Endodermal cell (in vitro differentiated cells): Measurements from ENCODE around the gene LAMB4. TPM values are rescaled to one million over a fixed set of nuclear protein-coding genes. Genes with fewer than 3 reads are reported as not detected.

Source experiments
- DNase-seq: peaks from one replicate; pipeline ENCODE4 v3.0.0-alpha.2; 2017
- H3K27ac ChIP-seq: 2 replicates; pipeline ENCODE4 v1.5.1; 2013; ENCODE audit warnings: mild to moderate bottlenecking, low read depth, low read length, moderate library complexity
- H3K27me3 ChIP-seq: 2 replicates; pipeline ENCODE4 v1.6.1; 2013; ENCODE audit warnings: mild to moderate bottlenecking, low read length, moderate library complexity; ENCODE audit not compliant: insufficient read depth, control insufficient read depth, poor library complexity, severe bottlenecking
- H3K36me3 ChIP-seq: 2 replicates; pipeline ENCODE4 v1.7.0; 2013; ENCODE audit warnings: mild to moderate bottlenecking, low read length, moderate library complexity; ENCODE audit not compliant: control insufficient read depth, insufficient read depth
- H3K4me1 ChIP-seq: one replicate; pipeline ENCODE4 v1.7.0; 2013; ENCODE audit warnings: low read length; ENCODE audit not compliant: control insufficient read depth, insufficient read depth
- H3K4me3 ChIP-seq: 2 replicates; pipeline ENCODE4 v1.5.1; 2013; ENCODE audit warnings: mild to moderate bottlenecking, low read length, moderate library complexity
- H3K9ac ChIP-seq: 2 replicates; pipeline ENCODE4 v1.6.1; 2013; ENCODE audit warnings: mild to moderate bottlenecking, low read length, moderate library complexity; ENCODE audit not compliant: poor library complexity, severe bottlenecking; ENCODE audit errors: extremely low read depth
- H3K9me3 ChIP-seq: 2 replicates; pipeline ENCODE4 v1.6.1; 2013; ENCODE audit warnings: mild to moderate bottlenecking, low read length, moderate library complexity; ENCODE audit not compliant: control insufficient read depth
- H3K27ac Mint-ChIP-seq: 2 replicates; pipeline ENCODE4 v1.8.0; 2020; ENCODE audit warnings: mixed read lengths
- H3K27me3 Mint-ChIP-seq: 2 replicates; pipeline ENCODE4 v1.8.0; 2021; ENCODE audit warnings: mild to moderate bottlenecking, mixed read lengths; ENCODE audit not compliant: insufficient read depth
- H3K36me3 Mint-ChIP-seq: 2 replicates; pipeline ENCODE4 v1.8.0; 2020; ENCODE audit warnings: low read depth, mixed read lengths
- H3K4me1 Mint-ChIP-seq: 2 replicates; pipeline ENCODE4 v1.8.0; 2020; ENCODE audit warnings: mixed read lengths
- H3K4me3 Mint-ChIP-seq: 2 replicates; pipeline ENCODE4 v1.8.0; 2020; ENCODE audit warnings: mild to moderate bottlenecking, moderate library complexity, mixed read lengths
- H3K9me3 Mint-ChIP-seq: 2 replicates; pipeline ENCODE4 v1.8.0; 2020; ENCODE audit warnings: mild to moderate bottlenecking, mixed read lengths
- WGBS, 2 experiments: methylation state at CpG; one replicate each; pipeline versions ENCODE4 v1.1.5 to v1.1.7; 2013; ENCODE audit warnings: missing lambda C conversion rate in 2 of 2, mixed read lengths in 1 of 2; ENCODE audit not compliant: insufficient coverage in 1 of 2, insufficient read length in 1 of 2; 5-methylcytosine and 5-hydroxymethylcytosine counted together
- total RNA-seq, 2 donors: library from RNA; stranded (reverse); fragmentation: NEBNext Ultra II Directional in 1 of 2; extraction: Animal tissue kit (Norgen Biotek cat#: 25700) in 1 of 2; gene quantifications; 2 replicates in 1 of 2; 3 replicates in 1 of 2; pipeline ENCODE4 v1.2.1, GENCODE V29; 2021
- TF ChIP-seq, protein P1 (sequence below): fragments of 200-600 bp; sonication (generic); conservative IDR thresholded peaks from 2 replicates; pipeline ENCODE4 v1.5.0; 2021; ENCODE audit warnings: antibody characterized with exemption, mild to moderate bottlenecking

LAMB4 gene
- total RNA-seq, 2 donors from 2014 or later, result not detected

DNA sequence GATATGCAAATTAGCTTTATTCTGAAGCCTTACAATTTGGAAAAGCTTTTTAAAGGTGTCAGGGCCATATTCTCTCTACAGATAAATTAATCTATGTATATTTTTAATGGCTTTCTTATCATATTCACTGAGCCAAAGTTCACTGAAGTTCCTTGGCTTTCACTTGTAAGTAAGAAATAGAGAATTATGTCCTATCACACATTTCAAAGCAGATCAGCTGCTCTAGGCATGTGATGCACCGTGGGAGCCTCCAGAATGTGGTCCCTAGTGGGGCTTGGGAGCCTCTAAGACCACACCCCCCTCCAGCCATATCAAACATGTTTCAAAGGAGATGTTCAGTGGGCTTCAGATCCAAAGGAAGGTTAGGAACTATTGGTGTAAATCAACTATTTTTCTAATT is 51.5 kb downstream of the LAMB4 start:
- H3K9ac ChIP-seq, result no peak overlapping the region
- no peak for DNase-seq
- TF ChIP-seq, protein P1, sequence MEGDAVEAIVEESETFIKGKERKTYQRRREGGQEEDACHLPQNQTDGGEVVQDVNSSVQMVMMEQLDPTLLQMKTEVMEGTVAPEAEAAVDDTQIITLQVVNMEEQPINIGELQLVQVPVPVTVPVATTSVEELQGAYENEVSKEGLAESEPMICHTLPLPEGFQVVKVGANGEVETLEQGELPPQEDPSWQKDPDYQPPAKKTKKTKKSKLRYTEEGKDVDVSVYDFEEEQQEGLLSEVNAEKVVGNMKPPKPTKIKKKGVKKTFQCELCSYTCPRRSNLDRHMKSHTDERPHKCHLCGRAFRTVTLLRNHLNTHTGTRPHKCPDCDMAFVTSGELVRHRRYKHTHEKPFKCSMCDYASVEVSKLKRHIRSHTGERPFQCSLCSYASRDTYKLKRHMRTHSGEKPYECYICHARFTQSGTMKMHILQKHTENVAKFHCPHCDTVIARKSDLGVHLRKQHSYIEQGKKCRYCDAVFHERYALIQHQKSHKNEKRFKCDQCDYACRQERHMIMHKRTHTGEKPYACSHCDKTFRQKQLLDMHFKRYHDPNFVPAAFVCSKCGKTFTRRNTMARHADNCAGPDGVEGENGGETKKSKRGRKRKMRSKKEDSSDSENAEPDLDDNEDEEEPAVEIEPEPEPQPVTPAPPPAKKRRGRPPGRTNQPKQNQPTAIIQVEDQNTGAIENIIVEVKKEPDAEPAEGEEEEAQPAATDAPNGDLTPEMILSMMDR, result no peak
- 100% methylated on average over 1 of the region's 1 CpG; no CpG with 5 or more reads in 1 of the 2 experiments for WGBS, 2 experiments
- no peak overlapping the region for H3K27ac Mint-ChIP-seq
- no peaks in the 10 kb centered on the region for H3K4me1 ChIP-seq
- H3K9me3 Mint-ChIP-seq, result peaks cover 9% of the 10 kb centered on the region
- no peak overlapping the region for H3K4me3 Mint-ChIP-seq
- no peaks in the 10 kb centered on the region for H3K27me3 ChIP-seq
- H3K4me3 ChIP-seq, result no peak overlapping the region
- H3K36me3 ChIP-seq, result no peaks in the 10 kb centered on the region
- no peak overlapping the region for H3K27ac ChIP-seq
- peaks cover 10% of the 10 kb centered on the region for H3K9me3 ChIP-seq
- peaks cover 3% of the 10 kb centered on the region for H3K36me3 Mint-ChIP-seq
- H3K27me3 Mint-ChIP-seq, result no peaks in the 10 kb centered on the region
- no peaks in the 10 kb centered on the region for H3K4me1 Mint-ChIP-seq

DNA sequence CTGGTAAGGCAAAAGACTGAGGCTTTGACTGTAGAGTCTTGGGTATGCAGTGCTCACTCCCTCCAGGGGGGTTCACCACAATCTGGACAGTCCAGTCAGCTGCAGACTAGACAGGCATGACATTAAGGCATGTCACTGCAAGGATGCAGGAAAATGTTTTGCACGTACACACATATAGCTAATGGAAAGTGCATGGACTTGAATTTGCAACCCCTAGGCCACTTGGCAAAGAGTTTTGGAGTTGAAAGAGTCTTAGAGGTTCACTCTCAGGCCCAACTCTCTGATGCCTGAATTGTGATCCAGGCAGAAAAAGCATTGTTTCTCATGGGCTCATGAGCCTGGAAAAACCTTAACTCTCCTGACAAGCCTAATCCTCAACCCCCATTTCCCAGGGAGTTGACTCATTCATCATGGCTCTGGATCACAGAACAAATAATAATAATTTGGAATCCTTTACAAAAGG is 51.9 kb downstream of the LAMB4 start:
- Histone ChIP-seq H3K4me3 (no peak overlapping the region), H3K9ac (no peak overlapping the region), H3K9me3 (peaks cover 10% of the 10 kb centered on the region), H3K36me3 (no peaks in the 10 kb centered on the region), H3K27ac (no peak overlapping the region), H3K27me3 (no peaks in the 10 kb centered on the region), H3K4me1 (no peaks in the 10 kb centered on the region)
- no peaks in the 10 kb centered on the region for H3K4me1 Mint-ChIP-seq
- TF ChIP-seq, protein P1, result no peak
- WGBS, 2 experiments, result 90 to 96% methylated on average over 1 of the region's 1 CpG
- no peaks in the 10 kb centered on the region for H3K27me3 Mint-ChIP-seq
- H3K4me3 Mint-ChIP-seq, result no peak overlapping the region
- H3K9me3 Mint-ChIP-seq, result peaks cover 9% of the 10 kb centered on the region
- peaks cover 3% of the 10 kb centered on the region for H3K36me3 Mint-ChIP-seq
- DNase-seq, result no peak
- no peak overlapping the region for H3K27ac Mint-ChIP-seq

DNA sequence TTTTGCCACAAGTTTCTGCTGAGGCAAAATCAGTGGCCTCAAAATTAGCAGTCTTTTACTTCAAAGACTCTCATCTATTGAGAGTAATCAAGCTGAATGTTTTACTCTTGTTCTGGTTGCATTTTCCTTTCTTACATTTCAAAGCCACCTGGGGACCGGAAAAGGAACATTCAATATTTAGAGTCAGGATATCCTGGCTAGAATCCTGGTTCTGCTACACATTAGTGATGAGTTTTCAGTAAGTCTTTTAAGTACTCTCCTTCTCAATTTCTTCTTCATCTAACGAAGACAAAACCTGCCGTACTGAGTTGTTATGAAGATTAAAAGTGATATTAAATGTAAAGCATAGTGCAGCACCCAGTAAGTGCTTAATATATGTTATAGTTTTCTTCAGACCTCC is 52.5 kb downstream of the LAMB4 start:
- Histone ChIP-seq H3K27ac (no peak overlapping the region), H3K9me3 (peaks cover 10% of the 10 kb centered on the region), H3K27me3 (no peaks in the 10 kb centered on the region), H3K4me1 (no peaks in the 10 kb centered on the region), H3K9ac (no peak overlapping the region), H3K36me3 (no peaks in the 10 kb centered on the region), H3K4me3 (no peak overlapping the region)
- DNase-seq, result no peak
- TF ChIP-seq, protein P1, result no peak
- H3K36me3 Mint-ChIP-seq, result peaks cover 3% of the 10 kb centered on the region
- H3K4me3 Mint-ChIP-seq, result no peak overlapping the region
- H3K27me3 Mint-ChIP-seq, result no peaks in the 10 kb centered on the region
- peaks cover 9% of the 10 kb centered on the region for H3K9me3 Mint-ChIP-seq
- no peaks in the 10 kb centered on the region for H3K4me1 Mint-ChIP-seq
- 92% methylated on average over 1 of the region's 3 CpGs; no CpG with 5 or more reads in 1 of the 2 experiments for WGBS, 2 experiments
- no peak overlapping the region for H3K27ac Mint-ChIP-seq
